HepG2 (cell line): ENCODE data around the gene CDC34. TPM values are rescaled to one million over a fixed set of nuclear protein-coding genes. Genes with fewer than 3 reads are reported as not detected.

ENCODE experiments used
- ARNTL ChIP-seq: sonication (generic); formaldehyde crosslinking; IDR thresholded peaks from 2 replicates; pipeline ENCODE4 v1.4.0; 2020; ENCODE audit warnings: mild to moderate bottlenecking, missing genetic modification reagents
- ATF7 ChIP-seq, 2 experiments: fragments of 450-650 bp in 1 of 2; sonication (generic) in 1 of 2; formaldehyde crosslinking in 1 of 2; IDR thresholded peaks; 2 replicates each; pipeline versions ENCODE4 v1.4.0 to v1.6.1; 2016 to 2020; ENCODE audit warnings: antibody characterized with exemption in 1 of 2, mild to moderate bottlenecking in 1 of 2, missing genetic modification reagents in 1 of 2
- EP300 ChIP-seq, 3 experiments: sonication (generic) in 1 of 3; formaldehyde crosslinking in 1 of 3; IDR thresholded peaks; 2 replicates each; pipeline versions ENCODE4 v1.5.1 to v1.6.1; 2011 to 2020; ENCODE audit warnings: low read depth in 2 of 3, low read length in 2 of 3, borderline replicate concordance in 1 of 3, improper control_type of control experiment in 1 of 3, mild to moderate bottlenecking in 1 of 3, missing genetic modification reagents in 1 of 3, moderate library complexity in 1 of 3
- HNF4A ChIP-seq: sonication (generic); formaldehyde crosslinking; IDR thresholded peaks from 2 replicates; pipeline ENCODE4 v1.4.0; 2020; ENCODE audit warnings: missing genetic modification reagents
- NBN ChIP-seq: fragments of 450-650 bp; conservative IDR thresholded peaks from 2 replicates; pipeline ENCODE4 v1.6.1; 2017
- SATB2 ChIP-seq: sonication (generic); formaldehyde crosslinking; IDR thresholded peaks from 2 replicates; pipeline ENCODE4 v1.5.0; 2020; ENCODE audit warnings: missing genetic modification reagents
- SKI ChIP-seq: fragments of 450-650 bp; IDR thresholded peaks from one replicate; pipeline ENCODE4 v1.6.1; 2018; ENCODE audit warnings: mild to moderate bottlenecking; ENCODE audit not compliant: partially characterized antibody
- SP1 ChIP-seq, 2 experiments: fragments of 450-650 bp in 1 of 2; sonication (generic) in 1 of 2; formaldehyde crosslinking in 1 of 2; IDR thresholded peaks; 2 replicates each; pipeline versions ENCODE4 v1.4.0 to v1.6.1; 2016 to 2020; ENCODE audit warnings: missing genetic modification reagents in 1 of 2
- SP4 ChIP-seq: sonication (generic); formaldehyde crosslinking; IDR thresholded peaks from 2 replicates; pipeline ENCODE4 v1.8.1; 2023; ENCODE audit warnings: mild to moderate bottlenecking, missing genetic modification reagents
- THRA ChIP-seq: sonication (generic); formaldehyde crosslinking; IDR thresholded peaks from 2 replicates; pipeline ENCODE4 v1.4.0; 2020; ENCODE audit warnings: missing genetic modification reagents, borderline replicate concordance
- XRCC5 ChIP-seq: fragments of 200-400 bp; formaldehyde crosslinking; optimal IDR thresholded peaks from 2 replicates; pipeline ENCODE3; 2017; ENCODE audit warnings: mild to moderate bottlenecking, low read length
- YEATS4 ChIP-seq: sonication (generic); formaldehyde crosslinking; IDR thresholded peaks from 2 replicates; pipeline ENCODE4 v1.4.0; 2020; ENCODE audit warnings: missing genetic modification reagents, borderline replicate concordance
- ZBED4 ChIP-seq: sonication (generic); formaldehyde crosslinking; IDR thresholded peaks from 2 replicates; pipeline ENCODE4 v1.4.0; 2020; ENCODE audit warnings: missing genetic modification reagents, borderline replicate concordance
- ZBTB34 ChIP-seq: sonication (generic); formaldehyde crosslinking; IDR thresholded peaks from 2 replicates; pipeline ENCODE4 v1.8.0; 2022; ENCODE audit warnings: mild to moderate bottlenecking, missing genetic modification reagents
- ZBTB49 ChIP-seq: sonication (generic); formaldehyde crosslinking; IDR thresholded peaks from 2 replicates; pipeline ENCODE4 v1.4.0; 2020; ENCODE audit warnings: missing genetic modification reagents, borderline replicate concordance
- ZNF282 ChIP-seq: fragments of 450-650 bp; IDR thresholded peaks from 2 replicates; pipeline ENCODE4 v1.6.1; 2018; ENCODE audit not compliant: partially characterized antibody
- ZNF367 ChIP-seq: sonication (generic); formaldehyde crosslinking; IDR thresholded peaks from 2 replicates; pipeline ENCODE4 v1.4.0; 2020; ENCODE audit warnings: missing genetic modification reagents, borderline replicate concordance
- ZNF691 ChIP-seq: sonication (generic); formaldehyde crosslinking; IDR thresholded peaks from 2 replicates; pipeline ENCODE4 v1.4.0; 2020; ENCODE audit warnings: missing genetic modification reagents, low read depth, mild to moderate bottlenecking, borderline replicate concordance
- polyA plus RNA-seq, 8 experiments: library from polyadenylated mRNA; depleted of rRNA in 3 of 8; stranded (reverse) in 7 of 8; unstranded in 1 of 8; fragments of >200 nt; fragmentation: Illumina TruSeq in 4 of 8; extraction: Trizol in 4 of 8; gene quantifications; 2 replicates each; pipeline versions ENCODE4 v1.2.1 to v1.2.3, GENCODE V29; 2011 to 2016; ENCODE audit warnings: low read depth in 4 of 8, missing spikeins in 1 of 8, mixed read lengths in 1 of 8; ENCODE audit not compliant: insufficient read depth in 1 of 8
- total RNA-seq, 5 experiments: library from RNA; depleted of rRNA; stranded (reverse); fragments of >200 nt; fragmentation: Illumina TruSeq; extraction: Trizol; gene quantifications; 2 replicates each; pipeline ENCODE4 v1.2.3, GENCODE V29; 2016; ENCODE audit warnings: low read depth in 1 of 5

The CDC34 gene
- total and polyA plus RNA-seq, 2 of the 13 experiments (the other 11 are each of a cell fraction or from before 2014, with no cell fraction given), result 138 to 150 TPM

GRCh38 chr19:588093-588740 lies 56.7 kb downstream of the CDC34 start (continued):
- no peak for TF ChIP-seq ZBTB49 (CRISPR knock-in tag)
- TF ChIP-seq THRA (CRISPR knock-in tag), result 0 out of 2 replicates have a peak, but pooled peaks have one; percentile 31
- TF ChIP-seq SP1 (IDR thresholded peaks at IDR 0.05), result no peak
- peak; percentile 50 for TF ChIP-seq SP1 (CRISPR knock-in tag; IDR thresholded peaks at IDR 0.05)
- no peak for TF ChIP-seq SKI
- TF ChIP-seq ZNF282, result no peak
- no peak for TF ChIP-seq HNF4A (CRISPR knock-in tag)
- TF ChIP-seq SATB2, result no peak
- no peak for TF ChIP-seq ZBED4 (CRISPR knock-in tag)
- no peak for TF ChIP-seq ATF7 (IDR thresholded peaks at IDR 0.05)
- no peak for TF ChIP-seq ATF7 (CRISPR knock-in tag; IDR thresholded peaks at IDR 0.05)
- 0 out of 2 replicates have a peak, but pooled peaks have one; percentile 36 for TF ChIP-seq ZBTB34 (CRISPR knock-in tag)
- TF ChIP-seq EP300 (IDR thresholded peaks at IDR 0.05; ENCODE audit: low read depth in 2 of 2, low read length in 2 of 2), result no peak
- 0 out of 2 replicates have a peak, but pooled peaks have one; percentile 12 for TF ChIP-seq EP300 (CRISPR knock-in tag; IDR thresholded peaks at IDR 0.05; ENCODE audit: borderline replicate concordance)
- no peak for TF ChIP-seq ZNF367 (CRISPR knock-in tag)
- TF ChIP-seq SP4 (CRISPR knock-in tag), result peak; percentile 49; the same call in 1 of the 2 replicates
- TF ChIP-seq XRCC5, result peak; percentile 66
- TF ChIP-seq ZNF691, result 0 out of 2 replicates have a peak, but pooled peaks have one; percentile 19
- TF ChIP-seq NBN, result no peak
- TF ChIP-seq ARNTL (CRISPR knock-in tag), result no peak
- TF ChIP-seq YEATS4, result no peak
